Mesenchymal stem cell (in vitro differentiated cells and primary cell): Measurements from ENCODE around the gene COX4I1. TPM values are rescaled to one million over a fixed set of nuclear protein-coding genes. Genes with fewer than 3 reads are reported as not detected.

Experiments used
- DNase-seq: peaks from one replicate; pipeline ENCODE4 v3.0.0-alpha.2; 2013
- H2AFZ ChIP-seq: one replicate; pipeline ENCODE4 v1.6.1; 2013; ENCODE audit warnings: low read depth, mild to moderate bottlenecking, control low read depth, inconsistent platforms, low read length, moderate library complexity
- H2AK5ac ChIP-seq: 2 replicates; pipeline ENCODE4 v1.6.1; 2013; ENCODE audit warnings: low read length, moderate library complexity, mild to moderate bottlenecking, inconsistent platforms; ENCODE audit not compliant: severe bottlenecking
- H2BK120ac ChIP-seq: one replicate; pipeline ENCODE4 v1.6.1; 2013; ENCODE audit warnings: low read depth, mild to moderate bottlenecking, inconsistent platforms, low read length, moderate library complexity
- H2BK12ac ChIP-seq, 2 experiments: one replicate each; pipeline ENCODE4 v1.6.1; 2013; ENCODE audit warnings: inconsistent platforms in 2 of 2, low read length in 2 of 2, mild to moderate bottlenecking in 2 of 2, moderate library complexity in 2 of 2, control low read depth in 1 of 2
- H2BK15ac ChIP-seq: one replicate; pipeline ENCODE4 v1.6.1; 2013; ENCODE audit warnings: mild to moderate bottlenecking, low read depth, inconsistent platforms; ENCODE audit not compliant: poor library complexity, severe bottlenecking
- H2BK5ac ChIP-seq: 2 replicates; pipeline ENCODE4 v1.6.1; 2013; ENCODE audit warnings: low read depth, mild to moderate bottlenecking, low read length, control low read depth, inconsistent platforms; ENCODE audit not compliant: poor library complexity, severe bottlenecking
- H3K14ac ChIP-seq, 2 experiments: one replicate each; pipeline ENCODE4 v1.6.1; 2013; ENCODE audit warnings: inconsistent platforms in 2 of 2, low read length in 2 of 2, control low read depth in 1 of 2, mild to moderate bottlenecking in 1 of 2, moderate library complexity in 1 of 2
- H3K18ac ChIP-seq, 2 experiments: one replicate each; pipeline ENCODE4 v1.6.1; 2013; ENCODE audit warnings: inconsistent platforms in 2 of 2, low read length in 2 of 2, control low read depth in 1 of 2, low read depth in 1 of 2, mild to moderate bottlenecking in 1 of 2
- H3K23ac ChIP-seq, 2 experiments: one replicate each; pipeline ENCODE4 v1.6.1; 2013; ENCODE audit warnings: inconsistent platforms in 2 of 2, low read length in 2 of 2, mild to moderate bottlenecking in 2 of 2, moderate library complexity in 2 of 2, control low read depth in 1 of 2
- H3K27ac ChIP-seq: 2 replicates; pipeline ENCODE4 v1.5.1; 2013; ENCODE audit warnings: mild to moderate bottlenecking, moderate library complexity, low read length, control low read depth, inconsistent platforms; ENCODE audit not compliant: poor library complexity, severe bottlenecking
- H3K27me3 ChIP-seq, 2 experiments: 2 replicates each; pipeline versions ENCODE4 v1.6.1 to v1.7.0; 2013; ENCODE audit warnings: low read length in 2 of 2, mild to moderate bottlenecking in 2 of 2, moderate library complexity in 2 of 2, control low read depth in 1 of 2, inconsistent platforms in 1 of 2; ENCODE audit not compliant: control insufficient read depth in 1 of 2, insufficient read depth in 1 of 2
- H3K36me3 ChIP-seq, 2 experiments: 2 replicates each; pipeline versions ENCODE4 v1.6.1 to v1.7.0; 2013; ENCODE audit warnings: low read length in 2 of 2, control low read depth in 1 of 2, inconsistent platforms in 1 of 2, low read depth in 1 of 2, mild to moderate bottlenecking in 1 of 2; ENCODE audit not compliant: insufficient read depth in 2 of 2, control insufficient read depth in 1 of 2
- H3K4ac ChIP-seq, 2 experiments: one replicate each; pipeline ENCODE4 v1.6.1; 2013; ENCODE audit warnings: inconsistent platforms in 2 of 2, low read length in 2 of 2, mild to moderate bottlenecking in 2 of 2, moderate library complexity in 2 of 2, control low read depth in 1 of 2, low read depth in 1 of 2
- H3K4me1 ChIP-seq: 2 replicates; pipeline ENCODE4 v1.6.1; 2013; ENCODE audit warnings: low read depth, low read length, control low read depth; ENCODE audit not compliant: control insufficient read depth, insufficient read depth
- H3K4me2 ChIP-seq: 2 replicates; pipeline ENCODE4 v1.6.1; 2013; ENCODE audit warnings: low read length, mild to moderate bottlenecking, inconsistent platforms; ENCODE audit not compliant: poor library complexity, severe bottlenecking
- H3K4me3 ChIP-seq, 2 experiments: 2 replicates each; pipeline versions ENCODE4 v1.5.1 to v1.7.0; 2013; ENCODE audit warnings: low read length in 2 of 2, mild to moderate bottlenecking in 2 of 2, control low read depth in 1 of 2, low read depth in 1 of 2; ENCODE audit not compliant: insufficient read depth in 1 of 2
- H3K79me1 ChIP-seq: replicated peaks from 2 replicates; pipeline ENCODE4 v1.6.1; 2013; ENCODE audit warnings: mild to moderate bottlenecking, control low read depth, low read length, inconsistent platforms; ENCODE audit not compliant: poor library complexity, severe bottlenecking
- H3K9ac ChIP-seq: 2 replicates; pipeline ENCODE4 v1.7.0; 2013; ENCODE audit warnings: mild to moderate bottlenecking, low read length, moderate library complexity
- H3K9me3 ChIP-seq: 2 replicates; pipeline ENCODE4 v1.7.0; 2013; ENCODE audit warnings: mild to moderate bottlenecking, low read length; ENCODE audit not compliant: control insufficient read depth
- H4K8ac ChIP-seq: one replicate; pipeline ENCODE4 v1.6.1; 2013; ENCODE audit warnings: inconsistent platforms, mild to moderate bottlenecking, low read length, moderate library complexity
- H4K91ac ChIP-seq: one replicate; pipeline ENCODE4 v1.6.1; 2013; ENCODE audit warnings: mild to moderate bottlenecking, low read length, inconsistent platforms
- WGBS: methylation state at CpG from one replicate; pipeline ENCODE4 v1.1.7; 2013; ENCODE audit warnings: mixed read lengths; 5-methylcytosine and 5-hydroxymethylcytosine counted together
- polyA plus RNA-seq, 2 experiments: library from polyadenylated mRNA; stranded (reverse); fragments of 200-250 nt; gene quantifications; one replicate each; pipeline ENCODE4 v1.2.3, GENCODE V29; 2013

Gene COX4I1
- 933 TPM for polyA plus RNA-seq (2013, experiment 1 of 2)
- 903 TPM for polyA plus RNA-seq (2013, experiment 2 of 2)

DNA sequence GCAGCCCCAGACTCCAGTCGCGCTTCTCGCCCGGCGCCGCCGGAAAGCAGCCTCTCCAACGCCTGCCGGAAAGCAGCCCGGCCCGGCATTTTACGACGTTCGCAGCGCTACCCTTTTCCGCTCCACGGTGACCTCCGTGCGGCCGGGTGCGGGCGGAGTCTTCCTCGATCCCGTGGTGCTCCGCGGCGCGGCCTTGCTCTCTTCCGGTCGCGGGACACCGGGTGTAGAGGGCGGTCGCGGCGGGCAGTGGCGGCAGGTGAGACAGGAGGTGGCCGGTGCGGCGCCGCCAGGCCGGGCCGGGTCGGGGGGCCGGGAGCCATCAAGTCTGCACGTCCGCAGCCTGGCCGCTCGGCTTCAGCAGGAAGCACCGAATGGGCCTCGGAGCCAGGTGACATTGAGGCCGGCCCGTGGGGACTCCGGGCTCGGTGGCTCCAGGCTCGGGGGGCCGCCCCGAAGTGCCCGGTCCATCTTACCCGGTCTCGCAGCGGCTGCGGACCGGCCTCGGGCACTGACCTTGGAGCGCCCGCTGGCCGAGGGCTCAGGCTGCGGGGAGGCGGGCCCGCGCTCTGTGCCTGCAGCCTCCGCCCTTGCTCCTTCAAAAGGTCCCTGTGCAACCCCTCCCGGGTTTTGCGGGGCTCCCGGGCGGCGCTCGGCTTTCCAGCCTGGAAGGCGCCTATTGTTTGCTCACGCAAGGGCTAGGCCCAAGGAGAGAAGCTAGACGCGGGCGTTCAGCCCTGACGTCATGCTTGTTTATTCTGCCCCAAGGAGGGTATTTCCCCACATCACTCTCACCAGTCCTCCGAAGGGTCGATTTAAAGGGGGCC, at the start of gene COX4I1, which contains the start of gene EMC8:
Gene COX4I1 (plus strand): TSS at position 199 of the 824 bp plus-strand sequence. CDS start 1,511 bp downstream, outside the sequence.
Gene EMC8 (minus strand): TSS at position 48 of the 824 bp plus-strand sequence. CDS start 249 bp downstream, outside the sequence.
- Histone ChIP-seq H4K8ac (peak within 1 kb of the TSS; percentile 95), H3K9me3 (no peaks in the 10 kb centered on the region), H4K91ac (peak within 1 kb of the TSS; percentile 90), H3K4me2 (peak within 1 kb of the TSS; percentile 89), H3K4me1 (peaks cover 8% of the 10 kb centered on the region), H3K18ac (peak within 1 kb of the TSS; percentile 94 to 96), H2BK12ac (peak within 1 kb of the TSS in 1 of 2 experiments; percentile 79), H3K23ac (peak within 1 kb of the TSS in 1 of 2 experiments; percentile 95), H3K4me3 (peak within 1 kb of the TSS; percentile 94 to 98), H2BK15ac (peak within 1 kb of the TSS; percentile 83), H2BK5ac (peak within 1 kb of the TSS; percentile 46), H3K36me3 (peaks cover 37 to 58% of the 10 kb centered on the region in 2 experiments), H2AFZ (peak within 1 kb of the TSS; percentile 91), H3K14ac (peak within 1 kb of the TSS; percentile 83 to 98), H3K27me3 (no peaks in the 10 kb centered on the region), H3K79me1 (peaks cover 19% of the 10 kb centered on the region), H2AK5ac (peak within 1 kb of the TSS; percentile 68), H3K27ac (peak within 1 kb of the TSS; percentile 45), H3K4ac (peak within 1 kb of the TSS; percentile 95 to 99), H2BK120ac (peak within 1 kb of the TSS; percentile 80), H3K9ac (peak within 1 kb of the TSS; percentile 98)
- peak; percentile 96 for DNase-seq
- under 1% methylated on average over 69 of the region's 87 CpGs for WGBS

- Histone ChIP-seq H3K18ac (peak overlapping the region; percentile 67 to 75), H3K27me3 (peaks cover 30 to 50% of the 10 kb centered on the region in 2 experiments), H2AFZ (no peak overlapping the region), H2BK12ac (peak overlapping the region; percentile 30 to 41), H3K4me2 (peak overlapping the region; percentile 99), H2BK120ac (no peak overlapping the region), H3K4ac (no peak overlapping the region), H2BK15ac (peak overlapping the region; percentile 60), H3K27ac (no peak overlapping the region), H3K14ac (peak overlapping the region in 1 of 2 experiments; percentile 68), H3K23ac (peak overlapping the region in 1 of 2 experiments; percentile 5), H4K91ac (no peak overlapping the region), H3K36me3 (no peaks in the 10 kb centered on the region), H3K9me3 (no peaks in the 10 kb centered on the region), H3K4me1 (peaks cover 28% of the 10 kb centered on the region), H2BK5ac (no peak overlapping the region), H3K4me3 (peak overlapping the region in 1 of 2 experiments; percentile 76), H3K9ac (peak overlapping the region; percentile 42), H4K8ac (peak overlapping the region; percentile 78), H3K79me1 (no peaks in the 10 kb centered on the region), H2AK5ac (no peak overlapping the region)
- WGBS = 33% methylated on average over 14 of the region's 14 CpGs
- DNase-seq = no peak
These were observed 49.7 kb upstream of the COX4I1 start for GRCh38 chr16:85749771-85750145.

- DNase-seq = peak; percentile 60
- Histone ChIP-seq H2BK12ac (no peak overlapping the region), H3K4me1 (peaks cover 28% of the 10 kb centered on the region), H2AK5ac (no peak overlapping the region), H2BK120ac (no peak overlapping the region), H2BK5ac (no peak overlapping the region), H2AFZ (peak overlapping the region; percentile 36), H3K4me3 (peak overlapping the region; percentile 55 to 76), H4K8ac (peak overlapping the region; percentile 78), H3K23ac (no peak overlapping the region), H3K14ac (no peak overlapping the region), H3K9ac (peak overlapping the region; percentile 42), H3K9me3 (no peaks in the 10 kb centered on the region), H3K79me1 (no peaks in the 10 kb centered on the region), H2BK15ac (peak overlapping the region; percentile 60), H3K27me3 (peaks cover 32 to 49% of the 10 kb centered on the region in 2 experiments), H3K27ac (no peak overlapping the region), H3K4ac (peak overlapping the region; percentile 47 to 51), H3K18ac (peak overlapping the region; percentile 75 to 78), H3K4me2 (peak overlapping the region; percentile 99), H4K91ac (peak overlapping the region; percentile 46), H3K36me3 (no peaks in the 10 kb centered on the region)
- WGBS = 2% methylated on average over 40 of the region's 51 CpGs
These were observed 49.2 kb upstream of the COX4I1 start for GRCh38 chr16:85750146-85750826.
